ENCODE measurements around the gene COBL. TPM values are rescaled to one million over a fixed set of nuclear protein-coding genes. Genes with fewer than 3 reads are reported as not detected.

Gene COBL
- total RNA-seq, 1 experiment from 2014 or later, result 51.4 TPM

DNA sequence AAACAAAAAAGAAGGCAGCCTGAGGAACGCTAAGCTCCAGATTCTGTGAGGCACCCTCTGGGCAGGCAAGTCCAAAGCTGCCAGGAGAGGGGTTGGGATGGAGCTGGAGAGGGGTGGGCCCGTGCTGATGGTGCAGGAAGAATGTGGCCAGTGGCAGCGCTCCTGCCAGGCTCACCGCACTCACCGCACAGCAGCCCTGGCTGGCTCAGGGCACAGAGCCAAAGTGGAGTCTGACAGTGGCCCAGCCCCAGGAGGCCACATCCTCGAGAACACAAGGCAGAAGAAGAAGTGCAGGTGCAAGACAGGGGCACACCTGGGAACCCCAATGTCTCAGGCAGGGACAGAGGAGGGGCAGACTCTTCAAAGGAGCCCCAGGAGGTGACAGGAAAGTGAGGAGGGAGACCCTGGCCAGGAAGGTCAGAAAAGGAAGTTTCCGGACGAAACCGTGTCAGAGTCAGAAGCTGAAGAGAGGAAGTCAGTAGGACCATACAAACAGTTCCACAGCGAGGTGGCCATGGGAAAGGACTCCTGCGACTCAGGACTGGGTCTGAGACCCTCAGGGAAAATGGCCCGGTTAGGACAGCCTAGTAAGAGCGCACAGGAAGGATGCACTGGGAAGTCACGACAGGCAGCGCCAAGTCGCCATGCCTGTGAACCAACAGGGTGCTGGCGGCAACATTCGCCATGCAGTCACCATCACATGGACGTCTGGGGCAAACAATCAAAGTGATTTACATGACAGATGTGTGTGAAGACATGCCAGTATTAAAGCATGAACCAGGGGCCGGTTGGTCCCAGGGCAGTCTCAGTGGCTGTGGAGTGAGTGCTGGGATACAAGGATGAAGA, 54.4 kb downstream of the COBL start:
- H3K79me2 ChIP-seq (ENCODE audit: low read depth), result peaks cover 46% of the 10 kb centered on the region
- no peaks in the 10 kb centered on the region for H3K36me3 ChIP-seq (ENCODE audit: low read depth)
- peaks cover 22% of the 10 kb centered on the region for H3F3A ChIP-seq (ENCODE audit: insufficient read depth, low read depth)
- no peaks in the 10 kb centered on the region for H4K20me1 ChIP-seq (ENCODE audit: insufficient read depth)
- intact Hi-C loops (cut with micrococcal nuclease; ENCODE audit: unreplicated experiment), result loop anchor here (2.0 to 5.0 kb wide), 3 partner anchors 27 to 40 kb away; no protein-coding TSS in a partner anchor
- no peak for DNase-seq
- H3K9me3 ChIP-seq (ENCODE audit: insufficient read depth, low read depth), result no peaks in the 10 kb centered on the region
- no peak overlapping the region for H3K4me2 ChIP-seq
- H3K4me3 ChIP-seq, result no peak overlapping the region
- H2AFZ ChIP-seq, result no peak overlapping the region
- TF ChIP-seq, protein P1, sequence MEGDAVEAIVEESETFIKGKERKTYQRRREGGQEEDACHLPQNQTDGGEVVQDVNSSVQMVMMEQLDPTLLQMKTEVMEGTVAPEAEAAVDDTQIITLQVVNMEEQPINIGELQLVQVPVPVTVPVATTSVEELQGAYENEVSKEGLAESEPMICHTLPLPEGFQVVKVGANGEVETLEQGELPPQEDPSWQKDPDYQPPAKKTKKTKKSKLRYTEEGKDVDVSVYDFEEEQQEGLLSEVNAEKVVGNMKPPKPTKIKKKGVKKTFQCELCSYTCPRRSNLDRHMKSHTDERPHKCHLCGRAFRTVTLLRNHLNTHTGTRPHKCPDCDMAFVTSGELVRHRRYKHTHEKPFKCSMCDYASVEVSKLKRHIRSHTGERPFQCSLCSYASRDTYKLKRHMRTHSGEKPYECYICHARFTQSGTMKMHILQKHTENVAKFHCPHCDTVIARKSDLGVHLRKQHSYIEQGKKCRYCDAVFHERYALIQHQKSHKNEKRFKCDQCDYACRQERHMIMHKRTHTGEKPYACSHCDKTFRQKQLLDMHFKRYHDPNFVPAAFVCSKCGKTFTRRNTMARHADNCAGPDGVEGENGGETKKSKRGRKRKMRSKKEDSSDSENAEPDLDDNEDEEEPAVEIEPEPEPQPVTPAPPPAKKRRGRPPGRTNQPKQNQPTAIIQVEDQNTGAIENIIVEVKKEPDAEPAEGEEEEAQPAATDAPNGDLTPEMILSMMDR (conservative IDR thresholded peaks at IDR 0.05), result no peak
- no peak for TF ChIP-seq EZH2 (IDR thresholded peaks at IDR 0.05; ENCODE audit: low read depth)
- ChIA-PET CTCF (interaction anchor here (1.4 kb wide), 1 partner anchor 37 kb away, joined by 5 read pairs; no protein-coding TSS in a partner anchor), POLR2A (ENCODE audit: unreplicated experiment) (interaction anchor here (1.5 kb wide), 1 partner anchor 11 kb away, joined by 7 read pairs; no protein-coding TSS in a partner anchor)
- H3K27ac ChIP-seq, result no peak overlapping the region
- peaks cover 36% of the 10 kb centered on the region for H3K4me1 ChIP-seq (replicated peaks; ENCODE audit: insufficient read depth)
- BruUV-seq (replicated peaks), result no TSS peak
- H3K9me2 ChIP-seq (ENCODE audit: insufficient read depth), result no peaks in the 10 kb centered on the region
- H3K27me3 ChIP-seq (ENCODE audit: insufficient read depth, low read depth), result no peaks in the 10 kb centered on the region

DNA sequence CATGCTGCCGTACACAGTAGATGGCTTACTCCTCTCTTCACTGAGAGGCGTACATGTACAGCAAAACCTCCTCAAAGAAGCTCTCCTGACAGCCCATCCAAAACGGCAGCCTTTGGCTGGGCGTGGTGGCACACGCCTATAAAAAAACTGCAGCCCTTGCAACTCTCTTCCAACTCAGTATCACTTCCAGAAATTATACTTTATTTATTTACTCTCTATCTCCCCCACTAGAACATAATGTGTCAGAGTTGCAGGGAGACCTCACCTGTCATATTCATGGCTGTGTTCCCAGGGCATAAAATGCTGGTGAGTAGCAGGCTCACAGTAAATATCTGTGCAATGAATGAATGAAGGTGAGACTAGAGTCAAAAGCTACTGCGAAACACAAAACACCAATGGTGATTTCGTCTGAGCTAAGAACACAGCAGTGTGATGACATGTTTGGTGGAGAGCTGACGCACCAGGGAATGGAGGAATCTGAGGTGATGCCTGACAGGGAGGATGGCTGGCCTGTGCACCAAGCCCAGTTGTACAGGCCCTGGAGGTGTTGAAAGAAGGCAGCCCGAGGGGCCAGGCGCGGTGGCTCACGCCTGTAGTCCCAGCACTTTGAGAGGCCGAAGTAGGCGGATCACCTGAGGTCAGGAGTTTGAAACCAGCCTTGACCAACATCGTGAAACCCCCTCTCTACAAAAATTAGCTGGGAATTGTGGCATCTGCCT, 55.3 kb downstream of the COBL start:
- Histone ChIP-seq H3K79me2 (ENCODE audit: low read depth) (peaks cover 38% of the 10 kb centered on the region), H3K36me3 (ENCODE audit: low read depth) (no peaks in the 10 kb centered on the region), H3K4me1 (replicated peaks; ENCODE audit: insufficient read depth) (peaks cover 36% of the 10 kb centered on the region), H3K4me3 (no peak overlapping the region), H3K27ac (no peak overlapping the region), H4K20me1 (ENCODE audit: insufficient read depth) (no peaks in the 10 kb centered on the region), H3K9me3 (ENCODE audit: insufficient read depth, low read depth) (no peaks in the 10 kb centered on the region), H3K9me2 (ENCODE audit: insufficient read depth) (no peaks in the 10 kb centered on the region), H3K4me2 (no peak overlapping the region), H3F3A (ENCODE audit: insufficient read depth, low read depth) (peaks cover 22% of the 10 kb centered on the region), H3K27me3 (ENCODE audit: insufficient read depth, low read depth) (no peaks in the 10 kb centered on the region), H2AFZ (no peak overlapping the region)
- ChIA-PET POLR2A (ENCODE audit: unreplicated experiment) (no interaction called here), CTCF (no interaction called here)
- BruUV-seq (replicated peaks), result no TSS peak
- DNase-seq, result no peak
- TF ChIP-seq, protein P1 (conservative IDR thresholded peaks at IDR 0.05), result no peak
- no peak for TF ChIP-seq EZH2 (IDR thresholded peaks at IDR 0.05; ENCODE audit: low read depth)
- intact Hi-C loops (cut with micrococcal nuclease; ENCODE audit: unreplicated experiment), result loop anchor here (5.0 kb wide), 2 partner anchors 34 to 41 kb away; no protein-coding TSS in a partner anchor

- intact Hi-C loops (cut with micrococcal nuclease; ENCODE audit: unreplicated experiment), result loop anchor here (5.0 kb wide), 2 partner anchors 33 to 42 kb away; no protein-coding TSS in a partner anchor
- ChIA-PET POLR2A (ENCODE audit: unreplicated experiment) (no interaction called here), CTCF (no interaction called here)
- peaks cover 33% of the 10 kb centered on the region for H3K79me2 ChIP-seq (ENCODE audit: low read depth)
- no peak overlapping the region for H3K27ac ChIP-seq
- no peak overlapping the region for H2AFZ ChIP-seq
- no peaks in the 10 kb centered on the region for H3K9me3 ChIP-seq (ENCODE audit: insufficient read depth, low read depth)
- H3K4me1 ChIP-seq (replicated peaks; ENCODE audit: insufficient read depth), result peaks cover 37% of the 10 kb centered on the region
- TF ChIP-seq, protein P1 (conservative IDR thresholded peaks at IDR 0.05), result no peak
- no peak for TF ChIP-seq EZH2 (IDR thresholded peaks at IDR 0.05; ENCODE audit: low read depth)
- H4K20me1 ChIP-seq (ENCODE audit: insufficient read depth), result no peaks in the 10 kb centered on the region
- H3K27me3 ChIP-seq (ENCODE audit: insufficient read depth, low read depth), result no peaks in the 10 kb centered on the region
- H3F3A ChIP-seq (ENCODE audit: insufficient read depth, low read depth), result peaks cover 22% of the 10 kb centered on the region
- no peaks in the 10 kb centered on the region for H3K9me2 ChIP-seq (ENCODE audit: insufficient read depth)
- DNase-seq, result no peak
- no peak overlapping the region for H3K4me3 ChIP-seq
- no peak overlapping the region for H3K4me2 ChIP-seq
- no TSS peak for BruUV-seq (replicated peaks)
- H3K36me3 ChIP-seq (ENCODE audit: low read depth), result no peaks in the 10 kb centered on the region
Observed at GRCh38 chr7:51260516-51260915, 56.1 kb downstream of the COBL start.
